Measurements from ENCODE around the gene ZFYVE9.
"Not testable (repeated sequence)": the region's sequence is repeated elsewhere in the genome, so short reads cannot be mapped to it uniquely, and the experiment has no call there.

The ZFYVE9 gene

DNA sequence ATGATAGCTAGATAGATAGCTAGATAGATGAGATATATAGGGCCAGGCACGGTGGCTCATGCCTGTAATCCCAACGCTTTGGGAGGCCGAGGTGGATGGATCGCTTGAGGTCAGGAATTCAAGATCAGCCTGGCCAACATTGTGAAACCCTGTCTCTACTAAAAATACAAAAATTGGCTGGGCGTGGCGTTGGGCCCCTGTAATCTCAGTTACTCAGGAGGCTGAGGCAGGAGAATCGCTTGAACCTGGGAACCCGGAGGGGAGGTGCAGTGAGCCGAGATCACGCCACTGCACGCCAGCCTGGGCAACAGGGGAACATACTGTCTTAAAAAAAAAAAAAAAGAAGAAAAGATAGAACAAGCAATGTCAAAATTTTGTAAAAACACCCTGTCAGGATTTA lies 8.6 kb downstream of the ZFYVE9 start:
- DNase-seq, result not testable (repeated sequence)

DNA sequence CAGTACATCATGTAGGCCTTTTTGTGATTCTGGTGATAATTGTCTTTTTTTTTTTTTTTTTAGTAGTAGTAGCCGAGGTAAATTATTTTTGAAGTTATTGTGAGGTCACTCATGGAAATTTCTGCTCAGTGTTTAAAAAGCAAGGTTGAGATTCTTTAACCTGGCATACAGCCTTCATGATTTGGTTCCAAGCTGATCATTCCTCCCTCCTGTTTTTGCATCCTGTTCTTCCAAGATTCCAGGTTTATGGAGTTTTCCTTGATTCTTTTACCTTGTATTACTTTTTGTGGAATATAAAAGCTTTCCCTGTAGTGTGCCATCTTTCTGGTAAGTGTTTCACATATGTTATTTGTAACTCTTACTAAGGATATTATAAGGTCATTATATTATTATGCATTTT lies 9.1 kb downstream of the ZFYVE9 start:
- no peak for DNase-seq

DNA sequence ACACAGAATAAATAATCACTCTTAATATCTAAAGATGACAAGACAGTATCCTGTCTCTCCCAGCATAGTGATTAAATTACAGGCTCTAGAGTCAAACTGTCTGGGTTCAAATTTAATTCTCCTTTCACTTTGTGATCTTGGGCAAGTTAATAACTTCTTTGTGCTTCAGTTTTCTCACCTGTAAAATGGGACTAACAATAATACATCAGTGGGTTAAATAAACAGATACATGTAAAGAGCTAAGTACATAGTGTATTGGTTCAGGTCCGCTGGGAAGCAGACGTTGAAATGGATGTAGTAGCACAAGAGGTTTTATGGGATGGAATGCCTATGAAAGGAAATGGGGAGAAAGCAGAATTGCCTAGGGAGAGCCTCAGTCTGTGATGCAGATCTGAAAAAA lies 10.7 kb downstream of the ZFYVE9 start:
- no peak for DNase-seq

DNA sequence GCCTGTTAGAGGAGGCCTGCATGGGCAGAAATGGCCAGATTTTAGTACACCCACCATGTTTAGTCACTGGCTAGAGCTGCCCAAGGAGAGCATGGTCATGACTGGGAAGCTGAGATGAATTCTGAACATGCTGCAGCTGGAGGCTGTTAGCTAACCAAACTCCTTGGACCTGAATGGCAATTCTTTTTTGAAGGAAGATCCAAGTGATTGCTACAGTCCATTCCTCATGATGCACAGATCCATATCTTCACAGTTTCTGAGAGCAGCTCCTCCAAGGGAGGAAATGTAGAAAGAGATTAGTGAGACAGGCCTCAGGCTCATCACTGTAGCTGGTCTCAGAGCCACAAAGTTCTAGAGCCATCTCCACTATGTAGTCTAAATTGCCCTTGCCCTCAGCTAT lies 11.1 kb downstream of the ZFYVE9 start:
- DNase-seq, result no peak

DNA sequence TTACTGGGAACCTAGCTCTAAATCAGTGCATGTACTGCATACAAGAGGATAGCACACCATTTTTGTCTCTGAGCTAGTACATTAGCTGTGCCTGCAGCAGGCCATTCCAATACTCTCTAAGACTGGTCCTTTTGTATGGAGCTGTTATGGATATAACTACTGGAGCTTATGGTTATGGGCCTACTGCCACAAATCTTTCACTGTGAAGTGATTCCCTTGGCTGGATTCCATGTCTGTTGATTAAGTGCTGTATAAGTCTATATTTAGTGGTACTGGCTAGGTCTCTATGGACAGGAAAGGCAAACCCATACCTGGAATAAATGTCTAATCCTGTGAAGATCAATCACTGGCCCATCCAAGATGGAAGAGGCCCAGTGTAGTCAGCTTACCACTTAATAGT lies 12.0 kb downstream of the ZFYVE9 start:
- no peak for DNase-seq

DNA sequence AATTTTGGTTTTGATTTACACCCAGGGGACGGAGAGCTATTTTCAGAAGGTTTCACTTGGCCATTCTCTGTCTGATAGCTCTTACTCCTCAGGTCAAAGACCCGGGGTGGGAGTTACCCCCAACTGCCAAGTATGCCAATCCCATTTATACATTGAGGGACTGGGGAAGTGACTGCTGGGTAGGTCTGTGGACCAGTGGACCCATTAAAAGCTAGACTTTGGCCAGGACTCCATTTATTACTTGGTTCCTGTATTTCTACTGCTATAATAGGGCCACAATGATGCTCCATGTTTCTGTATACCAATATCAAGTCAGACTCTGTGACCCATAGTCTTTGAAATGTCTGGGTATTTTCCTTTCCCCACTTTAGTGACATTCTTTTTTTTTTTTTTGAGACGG lies 14.6 kb downstream of the ZFYVE9 start:
- no peak for DNase-seq

DNA sequence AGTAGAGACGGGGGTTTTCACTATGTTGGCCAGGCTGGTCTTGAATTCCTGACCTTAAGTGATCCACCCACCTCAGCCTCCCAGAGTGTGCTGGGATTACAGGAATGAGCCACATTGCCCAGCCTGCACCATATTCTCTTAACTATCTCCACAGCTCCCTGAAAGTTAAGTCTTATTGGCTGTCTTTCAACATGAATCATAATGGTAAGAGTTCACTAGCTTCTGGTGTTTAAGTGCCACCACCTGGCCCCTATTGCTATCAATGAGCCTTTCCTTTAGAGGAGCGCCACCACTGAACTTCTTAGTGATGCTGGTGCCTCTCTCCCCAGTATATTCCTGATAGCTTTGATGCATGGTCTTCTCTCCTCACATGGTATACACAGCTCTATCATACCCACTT lies 15.7 kb downstream of the ZFYVE9 start:
- DNase-seq, result no peak

DNA sequence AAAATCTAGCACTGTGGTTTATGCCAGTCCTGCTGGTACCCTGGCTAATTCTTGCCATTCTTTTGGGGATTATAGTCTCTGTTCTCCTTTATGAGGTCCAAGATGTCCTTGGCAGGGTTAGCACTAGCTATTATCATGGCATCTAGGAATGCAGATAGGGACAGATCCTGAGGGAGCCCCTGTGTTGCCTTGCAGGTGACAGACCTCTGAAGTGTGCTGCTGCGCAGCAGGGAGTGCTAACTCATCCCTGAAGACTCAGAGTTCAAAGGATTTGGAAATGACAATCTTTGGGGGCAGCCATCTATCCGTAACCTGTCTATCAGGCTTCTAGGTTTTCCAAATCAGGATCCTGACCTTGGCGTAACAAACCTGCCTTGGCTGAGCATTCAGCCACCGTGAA lies 16.3 kb downstream of the ZFYVE9 start:
- no peak for DNase-seq

DNA sequence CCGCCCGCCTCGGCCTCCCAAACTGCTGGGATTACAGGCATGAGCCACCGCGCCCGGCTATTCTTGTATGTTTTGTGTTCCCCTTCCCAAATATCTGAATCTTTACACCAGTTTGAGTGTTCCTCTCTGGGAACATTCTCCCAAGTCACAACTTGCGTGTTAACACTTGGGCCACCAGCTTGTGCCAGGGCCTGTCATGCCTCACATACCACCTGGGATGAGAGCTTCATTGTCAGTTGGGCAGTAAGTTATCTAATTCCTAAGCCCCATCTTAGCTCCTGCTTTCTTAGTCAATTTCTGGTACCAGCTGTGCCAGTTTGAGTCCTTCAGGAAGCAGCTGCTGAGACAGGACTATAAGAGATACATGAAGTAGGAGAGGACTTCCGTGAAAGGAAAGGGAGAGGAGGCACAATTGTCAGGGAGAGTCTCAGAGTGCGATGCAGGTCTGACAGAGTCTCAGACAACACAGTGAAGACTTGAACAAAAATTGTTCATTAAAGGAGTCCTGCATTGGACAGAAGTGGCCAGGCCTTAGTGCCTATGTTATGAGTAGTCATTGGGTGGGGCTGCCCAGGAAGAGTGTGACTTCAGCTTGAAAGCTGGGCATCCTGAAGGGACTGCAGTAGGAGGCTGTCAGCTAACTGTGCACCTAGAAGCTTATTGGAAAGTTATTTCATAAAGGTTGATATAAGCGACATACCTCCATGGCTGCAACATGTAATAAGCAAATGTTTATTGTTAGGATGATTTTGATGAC lies 17.3 kb downstream of the ZFYVE9 start:
- no peak for DNase-seq

DNA sequence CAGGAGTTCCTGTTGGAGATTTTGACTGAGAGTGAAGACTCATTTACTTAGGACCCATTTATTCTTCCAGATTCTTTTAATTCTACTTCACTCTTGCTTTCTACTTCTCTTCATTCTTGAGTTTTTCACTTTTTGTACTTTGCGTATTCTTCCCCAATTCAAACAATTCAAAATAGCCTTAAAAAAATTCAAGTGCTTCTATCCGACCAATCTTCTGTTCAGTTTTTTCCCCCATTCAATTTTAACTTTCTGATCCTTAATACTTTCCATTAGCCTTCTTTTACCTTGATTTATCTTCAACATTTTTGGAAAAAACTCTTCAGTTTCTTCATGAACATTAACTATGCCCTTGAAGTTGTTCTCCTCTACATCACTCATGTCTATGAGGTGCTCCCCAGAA lies 21.1 kb downstream of the ZFYVE9 start:
- no peak for DNase-seq

DNA sequence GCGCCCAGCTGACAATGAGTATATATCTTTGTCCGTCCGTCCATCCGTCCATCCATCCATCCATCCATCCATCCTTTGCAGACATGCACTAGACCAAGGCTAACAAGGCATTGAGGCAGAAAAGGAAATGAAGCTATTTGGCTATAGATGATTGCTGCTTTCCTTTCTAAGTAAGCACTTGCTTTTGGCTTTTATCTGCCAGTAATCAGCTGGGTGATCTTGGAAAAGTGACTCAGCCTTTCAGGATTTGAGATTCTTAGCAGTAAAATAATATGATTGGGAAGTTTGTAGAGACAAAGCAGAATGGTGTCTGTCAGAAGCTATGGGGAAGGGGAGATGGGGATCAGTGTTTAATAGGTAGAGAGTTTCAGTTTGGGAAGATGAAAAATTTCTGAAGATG lies 22.7 kb downstream of the ZFYVE9 start:
- DNase-seq, result no peak

DNA sequence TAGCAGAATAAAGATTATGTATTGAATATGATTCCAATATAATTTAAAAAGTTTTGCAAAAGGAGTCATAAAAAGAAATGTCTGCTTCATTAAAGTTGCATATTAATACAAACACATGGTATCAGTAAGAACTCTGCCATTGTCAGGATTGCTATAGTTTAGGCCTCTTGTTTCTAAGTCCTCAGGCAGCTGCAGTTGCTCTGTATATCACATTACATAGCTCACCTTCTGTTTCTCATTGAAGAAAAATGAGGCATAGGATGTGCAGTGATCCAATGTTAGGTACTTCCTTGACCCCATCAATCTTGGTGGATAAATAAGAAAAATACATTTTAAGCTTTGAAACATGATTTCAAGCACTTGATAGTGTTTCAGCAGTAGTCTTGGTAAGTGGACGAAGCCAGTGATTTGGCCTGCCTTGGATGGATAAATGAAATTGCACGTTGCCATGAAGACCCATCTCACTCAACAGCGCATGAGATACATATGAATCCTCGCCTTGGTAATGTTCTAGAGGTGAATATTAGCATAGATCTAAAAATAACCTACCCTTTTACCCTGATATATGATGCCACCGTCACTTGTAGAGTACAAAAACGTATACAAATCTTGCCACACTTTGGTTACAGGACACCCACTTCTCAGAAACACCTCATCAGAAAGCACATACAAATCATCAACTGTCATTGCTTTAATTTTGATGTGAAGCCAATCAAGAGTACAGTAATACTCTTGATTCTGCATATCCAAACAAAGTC lies 25.3 kb downstream of the ZFYVE9 start:
- no peak for DNase-seq

DNA sequence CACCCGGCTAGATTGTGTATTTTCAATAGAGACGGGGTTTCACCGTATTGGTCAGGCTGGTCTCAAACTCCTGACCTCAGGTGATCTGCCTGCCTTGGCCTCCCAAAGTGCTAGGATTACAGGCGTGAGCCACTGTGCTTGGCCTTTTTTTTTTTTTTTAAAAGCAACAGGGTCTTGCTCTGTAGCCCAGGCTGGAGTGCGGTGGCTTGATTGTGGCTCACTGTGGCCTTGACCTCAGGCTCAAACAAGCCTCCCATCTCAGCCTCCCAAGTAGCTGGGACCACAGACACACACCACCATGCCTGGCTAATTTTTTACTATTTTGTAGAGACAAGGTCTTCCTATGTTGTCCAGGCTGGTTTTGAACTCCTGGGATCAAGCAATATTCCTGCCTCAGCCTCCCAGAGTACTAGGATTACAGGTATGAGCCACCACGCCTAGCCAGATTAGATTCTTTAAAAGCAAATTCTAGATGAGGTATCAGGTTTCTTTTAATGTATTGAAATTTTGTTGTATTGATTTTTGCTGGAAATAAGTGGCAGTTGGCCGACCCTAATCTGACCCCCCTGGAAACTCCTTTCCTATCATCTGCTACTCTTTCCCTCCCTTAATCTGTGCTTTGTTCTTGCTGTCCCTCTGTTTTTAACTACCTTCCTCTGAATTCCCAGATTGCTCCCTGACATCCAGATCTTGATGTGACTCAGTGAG lies 26.6 kb downstream of the ZFYVE9 start:
- no peak for DNase-seq

DNA sequence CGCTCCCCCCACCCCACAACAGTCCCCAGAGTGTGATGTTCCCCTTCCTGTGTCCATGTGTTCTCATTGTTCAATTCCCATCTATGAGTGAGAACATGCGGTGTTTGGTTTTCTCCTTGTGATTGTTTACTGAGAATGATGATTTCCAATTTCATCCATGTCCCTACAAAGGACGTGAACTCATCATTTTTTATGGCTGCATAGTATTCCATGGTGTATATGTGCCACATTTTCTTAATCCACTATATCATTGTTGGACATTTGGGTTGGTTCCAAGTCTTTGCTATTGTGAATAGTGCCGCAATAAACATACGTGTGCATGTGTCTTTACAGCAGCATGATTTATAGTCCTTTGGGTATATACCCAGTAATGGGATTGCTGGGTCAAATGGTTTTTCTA lies 29.3 kb downstream of the ZFYVE9 start:
- not testable (repeated sequence) for DNase-seq

DNA sequence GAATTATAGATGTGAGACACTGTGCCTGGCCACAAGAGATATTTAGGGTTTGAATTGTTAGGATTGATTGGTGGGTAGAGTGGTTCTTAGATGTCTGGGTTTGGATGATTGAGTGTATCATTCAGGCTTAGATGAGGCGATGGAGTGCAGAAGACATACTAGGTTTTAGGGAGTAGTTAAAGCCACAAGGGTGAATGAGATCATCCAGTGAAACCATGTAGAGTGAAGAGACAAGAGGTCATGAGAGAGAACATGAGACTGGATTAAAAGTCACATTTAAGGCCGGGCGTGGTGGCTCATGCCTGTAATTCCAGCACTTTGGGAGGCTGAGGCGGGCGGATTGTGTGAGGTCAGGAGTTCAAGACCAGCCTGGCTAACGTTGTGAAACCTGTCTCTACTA lies 37.2 kb downstream of the ZFYVE9 start:
- DNase-seq, result no peak

DNA sequence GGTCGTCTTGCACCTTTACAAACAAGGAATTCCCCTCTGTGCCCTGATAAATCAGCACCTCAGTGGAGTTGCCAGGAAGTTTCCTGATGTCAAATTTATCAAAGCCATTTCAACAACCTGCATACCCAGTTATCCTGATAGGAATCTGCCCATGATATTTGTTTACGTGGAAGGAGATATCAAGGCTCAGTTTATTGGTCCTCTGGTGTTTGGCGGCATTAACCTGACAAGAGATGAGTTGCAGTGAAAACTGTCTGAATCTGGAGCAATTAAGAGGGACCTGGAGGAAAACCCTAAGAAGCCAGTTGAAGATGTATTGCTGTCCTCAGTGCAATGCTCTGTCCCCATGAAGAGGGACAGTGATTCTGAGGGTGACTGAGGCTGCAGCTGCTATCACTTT lies 38.3 kb downstream of the ZFYVE9 start:
- DNase-seq, result no peak

DNA sequence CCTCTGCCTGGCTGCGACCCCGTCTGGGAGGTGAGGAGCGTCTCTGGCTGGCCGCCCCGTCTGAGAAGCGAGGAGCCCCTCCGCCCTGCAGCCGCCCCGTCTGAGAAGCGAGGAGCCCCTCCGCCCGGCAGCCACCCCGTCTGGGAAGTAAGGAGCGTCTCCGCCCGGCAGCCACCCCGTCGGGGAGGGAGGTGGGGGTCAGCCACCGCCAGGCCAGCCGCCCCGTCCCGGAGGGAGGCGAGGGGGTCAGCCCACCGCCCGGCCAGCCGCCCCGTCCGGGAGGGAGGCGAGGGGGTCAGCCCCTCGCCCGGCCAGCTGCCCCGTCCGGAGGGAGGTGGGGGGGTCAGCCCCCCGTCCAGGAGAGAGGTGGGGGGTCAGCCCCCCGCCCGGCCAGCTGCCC lies 39.9 kb downstream of the ZFYVE9 start:
- not testable (repeated sequence) for DNase-seq

DNA sequence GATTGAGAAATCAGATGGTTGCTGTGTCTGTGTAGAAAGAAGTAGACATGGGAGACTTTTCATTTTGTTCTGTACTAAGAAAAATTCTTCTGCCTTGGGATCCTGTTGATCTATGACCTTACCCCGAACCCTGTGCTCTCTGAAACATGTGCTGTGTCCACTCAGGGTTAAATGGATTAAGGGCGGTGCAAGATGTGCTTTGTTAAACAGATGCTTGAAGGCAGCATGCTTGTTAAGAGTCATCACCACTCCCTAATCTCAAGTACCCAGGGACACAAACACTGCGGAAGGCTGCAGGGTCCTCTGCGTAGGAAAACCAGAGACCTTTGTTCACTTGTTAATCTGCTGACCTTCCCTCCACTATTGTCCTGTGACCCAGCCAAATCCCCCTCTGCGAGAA lies 40.4 kb downstream of the ZFYVE9 start:
- not testable (repeated sequence) for DNase-seq

DNA sequence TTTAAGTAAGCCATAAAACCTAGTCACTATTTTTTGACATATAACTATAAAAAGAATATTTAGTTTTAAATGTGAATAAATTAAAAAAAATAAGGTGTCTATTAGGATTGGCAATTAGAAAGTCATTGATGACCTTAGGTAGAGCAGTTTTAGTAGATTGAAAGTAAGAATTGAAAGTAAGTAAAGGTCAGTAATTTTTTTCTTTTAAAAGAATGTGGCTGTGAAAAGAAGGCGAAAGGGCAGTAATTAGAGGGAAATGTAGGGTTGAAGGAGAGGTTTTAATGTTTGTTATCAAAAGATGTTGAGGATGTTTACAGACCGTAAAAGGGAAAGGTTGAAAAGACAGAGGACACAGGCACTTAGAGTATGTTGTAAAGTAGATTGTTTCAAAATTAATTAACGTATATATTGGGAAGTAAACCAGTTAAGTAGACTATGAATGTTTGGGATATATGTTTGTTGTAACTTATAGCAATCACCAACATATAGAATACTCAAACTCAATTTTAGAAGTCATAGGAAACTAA lies 41.0 kb downstream of the ZFYVE9 start:
- no peak for DNase-seq

DNA sequence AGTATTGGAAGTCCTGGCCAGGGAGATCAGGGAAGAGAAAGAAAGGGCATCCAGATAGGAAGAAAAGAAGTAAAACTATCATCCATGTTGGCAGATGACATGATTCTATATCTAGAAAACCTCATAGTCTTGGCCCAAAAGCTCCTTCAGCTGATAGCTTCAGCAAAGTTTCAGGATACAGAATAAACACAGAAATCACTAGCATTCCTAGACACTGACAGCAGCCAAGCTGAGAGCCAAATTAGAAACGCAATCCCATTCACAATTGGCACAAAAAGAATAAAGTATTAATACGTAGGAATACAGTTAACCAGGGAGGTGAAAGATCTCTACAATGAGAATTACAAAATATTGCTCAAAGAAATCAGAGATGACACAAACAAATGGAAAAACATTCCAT lies 44.6 kb downstream of the ZFYVE9 start:
- DNase-seq, result no peak

DNA sequence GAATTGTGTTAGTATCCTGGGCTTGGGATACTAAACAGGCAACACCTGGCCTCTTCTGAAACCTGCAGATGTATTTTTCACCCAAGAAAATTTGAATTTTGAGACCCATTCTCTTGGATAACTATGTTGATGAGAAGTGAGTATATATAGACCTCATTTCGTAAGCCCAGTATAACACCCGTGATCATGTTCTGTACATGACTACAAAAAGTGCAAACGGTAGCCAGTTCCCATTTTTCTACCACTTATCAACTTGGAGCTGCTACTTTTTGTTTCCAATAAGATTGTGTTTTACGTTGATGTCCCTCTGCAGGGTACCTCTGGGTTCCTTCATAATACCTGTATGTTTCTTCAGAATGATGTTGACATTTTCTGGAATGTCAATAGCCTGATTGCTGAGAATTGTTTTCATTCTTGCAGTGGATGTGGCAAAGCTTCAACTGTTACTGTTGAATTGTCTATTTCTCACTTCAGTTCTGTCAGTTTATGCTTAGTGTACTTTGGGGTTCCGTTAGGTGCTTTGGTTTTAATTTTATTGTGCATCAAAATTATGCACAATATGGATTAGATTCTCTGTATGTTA lies 48.1 kb downstream of the ZFYVE9 start:
- no peak for DNase-seq

DNA sequence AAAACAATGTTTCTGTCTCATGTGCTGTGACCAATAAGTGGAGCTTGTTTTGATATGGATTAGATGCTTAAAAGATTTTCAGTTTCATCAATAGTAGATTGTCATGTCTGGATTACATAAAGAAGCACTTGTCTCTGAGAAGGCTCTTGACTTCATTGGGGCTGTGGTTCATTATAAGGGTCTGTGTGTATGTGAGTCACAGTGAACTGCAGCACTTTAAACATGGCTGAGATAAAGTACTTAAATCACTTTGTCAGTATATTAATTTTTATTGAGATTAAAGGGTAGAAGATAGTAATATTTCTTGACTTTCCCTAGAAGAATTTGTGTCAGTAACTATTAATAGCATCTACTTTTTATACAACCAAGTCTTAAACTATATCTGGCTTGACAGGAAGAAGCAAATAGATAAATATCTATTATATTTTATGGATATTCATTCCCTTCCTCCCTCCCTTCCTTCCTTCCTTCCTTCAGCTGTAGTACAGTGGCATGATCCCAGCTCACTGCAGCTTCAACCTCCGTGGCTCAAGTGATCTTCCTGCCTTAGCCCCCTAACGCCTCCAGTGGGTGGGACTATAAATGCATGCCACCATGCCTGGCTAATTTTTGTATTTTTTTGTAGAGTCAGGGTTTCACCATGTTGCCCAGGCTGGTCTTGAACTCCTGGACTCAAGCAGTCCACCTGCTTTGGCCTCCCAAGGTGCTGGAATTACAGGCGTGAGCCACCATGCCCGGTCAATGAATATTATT lies 48.8 kb downstream of the ZFYVE9 start:
- DNase-seq, result no peak

All from NCI-H345 (cell line).